22Rv1 (cell line): ENCODE data around the gene CPNE5.

Experiments
- CTCF ChIP-seq: fragments of 450-650 bp; IDR thresholded peaks from 2 replicates; pipeline ENCODE4 v1.5.1; 2017; ENCODE audit warnings: mild to moderate bottlenecking
- ZFX ChIP-seq: fragments of 450-650 bp; IDR thresholded peaks from 2 replicates; pipeline ENCODE4 v1.6.1; 2017; ENCODE audit warnings: antibody characterized with exemption, borderline replicate concordance

GRCh38 chr6:36724514-36725390, 114.5 kb downstream of the CPNE5 start:
- TF ChIP-seq CTCF (peak; percentile 82), ZFX (no peak)
